Liver (tissue), 9 donors: Measurements from ENCODE around the gene DPPA2. TPM values are rescaled to one million over a fixed set of nuclear protein-coding genes. Genes with fewer than 3 reads are reported as not detected.

Experiments
- DNase-seq: peaks from one replicate; pipeline ENCODE4 v3.0.0-alpha.2; 2017; ENCODE audit warnings: low spot score
- H3K27ac ChIP-seq, 2 donors: one replicate each; pipeline ENCODE4 v1.7.0; 2013; ENCODE audit warnings: inconsistent platforms in 2 of 2, low read length in 2 of 2, control low read depth in 1 of 2, low read depth in 1 of 2, mild to moderate bottlenecking in 1 of 2
- H3K27me3 ChIP-seq, 4 donors: one replicate each; pipeline versions ENCODE4 v1.6.1 to v1.7.0; 2013; ENCODE audit warnings: low read length in 3 of 4, inconsistent platforms in 1 of 4, mild to moderate bottlenecking in 1 of 4, moderate library complexity in 1 of 4; ENCODE audit not compliant: control insufficient read depth in 4 of 4, insufficient read depth in 4 of 4
- H3K36me3 ChIP-seq, 4 donors: one replicate each; pipeline versions ENCODE4 v1.6.1 to v1.7.0; 2013; ENCODE audit warnings: low read length in 3 of 4, mild to moderate bottlenecking in 3 of 4, low read depth in 1 of 4, moderate library complexity in 1 of 4; ENCODE audit not compliant: control insufficient read depth in 4 of 4, insufficient read depth in 3 of 4
- H3K4me1 ChIP-seq, 4 donors: one replicate each; pipeline versions ENCODE4 v1.6.1 to v1.7.0; 2013; ENCODE audit warnings: low read length in 3 of 4, mild to moderate bottlenecking in 3 of 4, moderate library complexity in 1 of 4; ENCODE audit not compliant: control insufficient read depth in 4 of 4, insufficient read depth in 4 of 4
- H3K4me3 ChIP-seq, 3 donors: one replicate each; pipeline versions ENCODE4 v1.6.1 to v1.7.0; 2013; ENCODE audit warnings: low read length in 3 of 3, control low read depth in 1 of 3, low read depth in 1 of 3, mild to moderate bottlenecking in 1 of 3
- H3K9ac ChIP-seq, 2 donors: one replicate each; pipeline ENCODE4 v1.7.0; 2013; ENCODE audit warnings: low read length in 2 of 2, mild to moderate bottlenecking in 2 of 2, moderate library complexity in 2 of 2, control low read depth in 1 of 2, low read depth in 1 of 2
- H3K9me3 ChIP-seq, 4 donors: one replicate each; pipeline versions ENCODE4 v1.6.1 to v1.7.0; 2013; ENCODE audit warnings: low read length in 3 of 4; ENCODE audit not compliant: control insufficient read depth in 4 of 4
- EGR1 ChIP-seq, 2 donors: IDR thresholded peaks; 2 replicates each; pipeline ENCODE4 v1.6.1; 2016 to 2018; ENCODE audit warnings: antibody characterized with exemption in 2 of 2, low read depth in 2 of 2
- FOXA1 ChIP-seq: IDR thresholded peaks from 2 replicates; pipeline ENCODE4 v1.6.1; 2016; ENCODE audit warnings: antibody characterized with exemption
- FOXA2 ChIP-seq: IDR thresholded peaks from 2 replicates; pipeline ENCODE4 v1.6.1; 2016; ENCODE audit warnings: antibody characterized with exemption
- HNF4A ChIP-seq, 2 donors: conservative IDR thresholded peaks; 2 replicates each; pipeline ENCODE4 v1.6.1; 2016; ENCODE audit warnings: antibody characterized with exemption in 2 of 2, mild to moderate bottlenecking in 2 of 2
- HNF4G ChIP-seq: IDR thresholded peaks from 2 replicates; pipeline ENCODE4 v1.6.1; 2016; ENCODE audit warnings: antibody characterized with exemption
- JUND ChIP-seq, 2 donors: IDR thresholded peaks; 2 replicates each; pipeline ENCODE4 v1.6.1; 2016; ENCODE audit warnings: antibody characterized with exemption in 2 of 2
- NR2F2 ChIP-seq: IDR thresholded peaks from 2 replicates; pipeline ENCODE4 v1.6.1; 2016; ENCODE audit warnings: antibody characterized with exemption
- REST ChIP-seq: IDR thresholded peaks from 2 replicates; pipeline ENCODE4 v1.6.1; 2016; ENCODE audit warnings: antibody characterized with exemption, mild to moderate bottlenecking
- RXRA ChIP-seq, 2 donors: IDR thresholded peaks; 2 replicates each; pipeline ENCODE4 v1.6.1; 2017 to 2018; ENCODE audit warnings: antibody characterized with exemption in 2 of 2, mild to moderate bottlenecking in 1 of 2
- SP1 ChIP-seq: IDR thresholded peaks from 2 replicates; pipeline ENCODE4 v1.6.1; 2018; ENCODE audit warnings: antibody characterized with exemption, mild to moderate bottlenecking
- YY1 ChIP-seq: IDR thresholded peaks from 2 replicates; pipeline ENCODE4 v1.6.1; 2016; ENCODE audit warnings: antibody characterized with exemption, mild to moderate bottlenecking
- ZBTB33 ChIP-seq: IDR thresholded peaks from 2 replicates; pipeline ENCODE4 v1.6.1; 2016; ENCODE audit warnings: antibody characterized with exemption
- WGBS: extraction: QIAGEN DNeasy Blood & Tissue Kit; methylation state at CpG from one replicate; pipeline ENCODE4 v1.1.7; 2013; 5-methylcytosine and 5-hydroxymethylcytosine counted together
- polyA plus RNA-seq, 2 donors: library from polyadenylated mRNA; stranded (reverse) in 1 of 2; unstranded in 1 of 2; fragments of 200-250 nt in 1 of 2; fragments of >200 nt in 1 of 2; fragmentation: Nextera tagmentation in 1 of 2; extraction: Ambion mirVana in 1 of 2; gene quantifications; one replicate each; pipeline versions ENCODE4 v1.2.1 to v1.2.3, GENCODE V29; 2013 to 2015
- total RNA-seq, 2 donors: library from RNA; depleted of rRNA; stranded (reverse); fragments of >200 nt; gene quantifications; one replicate each; pipeline ENCODE4 v1.2.3, GENCODE V29; 2014
- TF ChIP-seq, protein P1 (sequence below): IDR thresholded peaks from 2 replicates; pipeline ENCODE4 v1.6.1; 2016; ENCODE audit warnings: antibody characterized with exemption
- TF ChIP-seq, protein P2 (sequence below): IDR thresholded peaks from 2 replicates; pipeline ENCODE4 v1.6.1; 2016; ENCODE audit warnings: antibody characterized with exemption
- donor health status: healthy.
- donor health status: healthy.
- donor health status: healthy.
- donor health status: healthy.
- donor health status: healthy.

DPPA2 gene, protein sequence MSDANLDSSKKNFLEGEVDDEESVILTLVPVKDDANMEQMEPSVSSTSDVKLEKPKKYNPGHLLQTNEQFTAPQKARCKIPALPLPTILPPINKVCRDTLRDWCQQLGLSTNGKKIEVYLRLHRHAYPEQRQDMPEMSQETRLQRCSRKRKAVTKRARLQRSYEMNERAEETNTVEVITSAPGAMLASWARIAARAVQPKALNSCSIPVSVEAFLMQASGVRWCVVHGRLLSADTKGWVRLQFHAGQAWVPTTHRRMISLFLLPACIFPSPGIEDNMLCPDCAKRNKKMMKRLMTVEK
- total RNA-seq (not detected), polyA plus RNA-seq (not detected)

DNA sequence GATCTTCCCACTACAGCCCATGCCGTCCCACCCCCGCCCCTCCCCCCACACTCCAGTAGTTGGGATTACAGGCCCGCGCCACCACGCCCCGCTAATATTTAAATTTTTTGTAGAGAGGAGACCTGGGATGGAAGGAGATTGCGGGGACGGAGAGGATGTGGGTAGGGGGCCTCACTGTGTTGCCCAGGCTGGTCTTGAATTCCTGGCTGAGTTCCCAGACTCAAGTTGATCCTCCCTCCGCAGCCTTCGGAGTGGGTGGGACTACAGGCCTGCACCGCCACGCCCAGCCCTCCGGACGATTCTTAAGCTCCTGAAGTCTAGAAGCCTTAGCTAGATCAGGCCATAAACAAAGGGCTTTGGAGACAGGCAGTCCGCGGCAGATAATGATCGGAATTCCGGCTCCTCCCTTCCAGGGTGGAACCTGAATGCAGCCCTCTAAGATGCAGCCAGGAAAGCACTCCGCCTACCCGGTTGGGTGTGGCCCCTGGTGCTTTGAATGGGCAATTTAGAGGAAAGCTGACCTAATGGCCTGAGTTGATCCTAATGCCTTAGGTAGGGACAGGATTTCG, at the start of gene DPPA2:
Gene DPPA2 (minus strand): TSS at position 356 of the 569 bp plus-strand sequence. CDS start 1,975 bp downstream, outside the sequence.
- TF ChIP-seq RXRA (IDR thresholded peaks at IDR 0.05) (no peak), YY1 (no peak), NR2F2 (no peak), SP1 (no peak)
- TF ChIP-seq, protein P1, sequence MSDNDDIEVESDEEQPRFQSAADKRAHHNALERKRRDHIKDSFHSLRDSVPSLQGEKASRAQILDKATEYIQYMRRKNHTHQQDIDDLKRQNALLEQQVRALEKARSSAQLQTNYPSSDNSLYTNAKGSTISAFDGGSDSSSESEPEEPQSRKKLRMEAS, result no peak
- H3K9ac ChIP-seq, result no peak within 1 kb of the TSS
- H3K36me3 ChIP-seq, result no peaks in the 10 kb centered on the region
- H3K27me3 ChIP-seq, result no peaks in the 10 kb centered on the region
- no peak within 1 kb of the TSS for H3K4me3 ChIP-seq
- no peak within 1 kb of the TSS for H3K27ac ChIP-seq
- DNase-seq, result no peak
- 88% methylated on average over 21 of the region's 21 CpGs for WGBS
- no peaks in the 10 kb centered on the region for H3K4me1 ChIP-seq
- no peaks in the 10 kb centered on the region for H3K9me3 ChIP-seq

GRCh38 chr3:109364088-109364487, 47.8 kb upstream of the DPPA2 start:
- Histone ChIP-seq H3K4me1 (peaks cover 2 to 36% (median 23%) of the 10 kb centered on the region in 4 donors), H3K27ac (peak overlapping the region; percentile 87 to 90), H3K27me3 (no peaks in the 10 kb centered on the region), H3K9me3 (no peaks in the 10 kb centered on the region), H3K4me3 (no peak overlapping the region), H3K9ac (no peak overlapping the region), H3K36me3 (no peaks in the 10 kb centered on the region)
- WGBS, result 71% methylated on average over 6 of the region's 6 CpGs
- TF ChIP-seq REST (peak; percentile 30), HNF4A (conservative IDR thresholded peaks at IDR 0.05) (peak in 1 of 2 donors; percentile 27), RXRA (IDR thresholded peaks at IDR 0.05) (no peak), YY1 (peak; percentile 39)
- DNase-seq, result no peak

- Histone ChIP-seq H3K4me3 (no peak overlapping the region), H3K27me3 (no peaks in the 10 kb centered on the region), H3K4me1 (peaks cover 3 to 36% (median 24%) of the 10 kb centered on the region in 4 donors), H3K9me3 (no peaks in the 10 kb centered on the region), H3K9ac (peak overlapping the region in 1 of 2 donors; percentile 3), H3K36me3 (no peaks in the 10 kb centered on the region), H3K27ac (peak overlapping the region; percentile 87 to 90)
- DNase-seq, result no peak
- TF ChIP-seq, protein P2, sequence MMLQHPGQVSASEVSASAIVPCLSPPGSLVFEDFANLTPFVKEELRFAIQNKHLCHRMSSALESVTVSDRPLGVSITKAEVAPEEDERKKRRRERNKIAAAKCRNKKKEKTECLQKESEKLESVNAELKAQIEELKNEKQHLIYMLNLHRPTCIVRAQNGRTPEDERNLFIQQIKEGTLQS, result no peak
- no peak for TF ChIP-seq EGR1 (IDR thresholded peaks at IDR 0.05; ENCODE audit: low read depth in 2 of 2)
- TF ChIP-seq FOXA1, result no peak
- no peak for TF ChIP-seq REST
- no peak for TF ChIP-seq JUND (IDR thresholded peaks at IDR 0.05)
- TF ChIP-seq FOXA2, result no peak
- TF ChIP-seq HNF4A (conservative IDR thresholded peaks at IDR 0.05), result no peak
- TF ChIP-seq, protein P1, result no peak
- no peak for TF ChIP-seq SP1
- no peak for TF ChIP-seq HNF4G
- TF ChIP-seq ZBTB33, result no peak
These were observed 47.3 kb upstream of the DPPA2 start for GRCh38 chr3:109363634-109364033.
